IMR-90 (cell line): ENCODE measurements around the gene EXOC6B. TPM values are rescaled to one million over a fixed set of nuclear protein-coding genes. Genes with fewer than 3 reads are reported as not detected.

Experiments used
- ATAC-seq: fragments of 200-7000 bp; cut with Tn5 transposase; 2 replicates; pipeline ENCODE4 v1.9.1; 2020; ENCODE audit warnings: low read depth, mild to moderate bottlenecking, moderate library complexity
- BruUV-seq: library from RNA; stranded (reverse); fragments of 400-500 nt; replicated peaks from 2 replicates; lab custom pipeline; 2021; lab: Mats Ljungman, UMichigan
- CTCF ChIA-PET: fragments of 300-600 bp; formaldehyde crosslinking; extraction: SDS; loops from one replicate; lab custom pipeline; 2021; ENCODE audit warnings: antibody characterized with exemption; lab: Yijun Ruan, JAX
- POLR2A ChIA-PET: fragments of 300-600 bp; sonication (Branson Sonifier 250); formaldehyde crosslinking; loops from one replicate; lab custom pipeline; 2022; ENCODE audit warnings: antibody characterized with exemption; ENCODE audit not compliant: unreplicated experiment; lab: Charles Lee
- DNase-seq: peaks from one replicate; pipeline ENCODE4 v3.0.0; 2013
- H2AFZ ChIP-seq: replicated peaks from 2 replicates; pipeline ENCODE3; 2013; ENCODE audit warnings: low read length, mild to moderate bottlenecking; ENCODE audit not compliant: poor library complexity
- H2AK5ac ChIP-seq: 2 replicates; pipeline ENCODE4 v1.6.1; 2013; ENCODE audit warnings: low read depth, low read length, inconsistent platforms
- H2AK9ac ChIP-seq: replicated peaks from 2 replicates; pipeline ENCODE3; 2013; ENCODE audit warnings: mild to moderate bottlenecking, low read depth, low read length, moderate library complexity; ENCODE audit not compliant: poor library complexity
- H2BK120ac ChIP-seq: 2 replicates; pipeline ENCODE4 v1.6.1; 2013; ENCODE audit warnings: low read depth, low read length, inconsistent platforms
- H2BK15ac ChIP-seq: 3 replicates; pipeline ENCODE4 v1.6.1; 2013; ENCODE audit warnings: low read depth, low read length, inconsistent platforms
- H2BK20ac ChIP-seq: 2 replicates; pipeline ENCODE4 v1.6.1; 2013; ENCODE audit warnings: low read depth, mild to moderate bottlenecking, inconsistent platforms, low read length, moderate library complexity
- H2BK5ac ChIP-seq: 2 replicates; pipeline ENCODE4 v1.6.1; 2013; ENCODE audit warnings: mild to moderate bottlenecking, low read depth, low read length, inconsistent platforms; ENCODE audit not compliant: poor library complexity, severe bottlenecking
- H3K14ac ChIP-seq: replicated peaks from 2 replicates; pipeline ENCODE4 v1.6.1; 2013; ENCODE audit warnings: low read depth, low read length, inconsistent platforms
- H3K18ac ChIP-seq: 2 replicates; pipeline ENCODE4 v1.6.1; 2013; ENCODE audit warnings: low read depth, low read length, control low read depth
- H3K23ac ChIP-seq: 2 replicates; pipeline ENCODE4 v1.6.1; 2013; ENCODE audit warnings: low read depth, low read length, inconsistent platforms
- H3K27ac ChIP-seq: 2 replicates; pipeline ENCODE4 v1.5.1; 2013; ENCODE audit warnings: mild to moderate bottlenecking, control low read depth, low read length; ENCODE audit not compliant: insufficient read depth
- H3K27me3 ChIP-seq: 2 replicates; pipeline ENCODE4 v1.6.1; 2013; ENCODE audit warnings: low read length; ENCODE audit not compliant: control insufficient read depth, insufficient read depth
- H3K36me3 ChIP-seq: 2 replicates; pipeline ENCODE4 v1.6.1; 2013; ENCODE audit warnings: low read length, mixed read lengths; ENCODE audit not compliant: control insufficient read depth, insufficient read depth
- H3K4ac ChIP-seq: 2 replicates; pipeline ENCODE4 v1.6.1; 2013; ENCODE audit warnings: low read depth, low read length, inconsistent platforms
- H3K4me1 ChIP-seq: 2 replicates; pipeline ENCODE4 v1.6.1; 2013; ENCODE audit warnings: low read length, mixed read lengths; ENCODE audit not compliant: control insufficient read depth, insufficient read depth
- H3K4me2 ChIP-seq: 2 replicates; pipeline ENCODE4 v1.6.1; 2013; ENCODE audit warnings: low read depth, mild to moderate bottlenecking, control low read depth, low read length, moderate library complexity
- H3K4me3 ChIP-seq: 2 replicates; pipeline ENCODE4 v1.5.1; 2013; ENCODE audit warnings: low read depth, mild to moderate bottlenecking, control low read depth, low read length, moderate library complexity; ENCODE audit not compliant: insufficient read depth
- H3K56ac ChIP-seq: 2 replicates; pipeline ENCODE4 v1.6.1; 2013; ENCODE audit warnings: low read length, inconsistent platforms; ENCODE audit not compliant: insufficient read depth; ENCODE audit errors: extremely low read depth
- H3K79me1 ChIP-seq, 2 experiments: 2 replicates each; pipeline ENCODE4 v1.6.1; 2013; ENCODE audit warnings: low read length in 2 of 2, inconsistent platforms in 1 of 2, low read depth in 1 of 2
- H3K9ac ChIP-seq: 2 replicates; pipeline ENCODE4 v1.6.1; 2013; ENCODE audit warnings: low read depth, low read length, control low read depth
- H3K9me1 ChIP-seq: 2 replicates; pipeline ENCODE4 v1.6.1; 2013; ENCODE audit warnings: low read length, inconsistent platforms; ENCODE audit not compliant: insufficient read depth
- H3K9me3 ChIP-seq: 2 replicates; pipeline ENCODE4 v1.6.1; 2013; ENCODE audit warnings: low read length; ENCODE audit not compliant: control insufficient read depth, insufficient read depth
- H4K20me1 ChIP-seq: 2 replicates; pipeline ENCODE4 v1.6.1; 2013; ENCODE audit warnings: low read length, inconsistent platforms; ENCODE audit not compliant: insufficient read depth
- H4K5ac ChIP-seq: 2 replicates; pipeline ENCODE4 v1.6.1; 2013; ENCODE audit warnings: mild to moderate bottlenecking, low read depth, low read length, control low read depth
- H4K8ac ChIP-seq, 2 experiments: 2 replicates each; pipeline ENCODE4 v1.6.1; 2013; ENCODE audit warnings: low read depth in 2 of 2, low read length in 2 of 2, control low read depth in 1 of 2, inconsistent platforms in 1 of 2
- H4K91ac ChIP-seq: 2 replicates; pipeline ENCODE4 v1.6.1; 2013; ENCODE audit warnings: low read depth, low read length, inconsistent platforms; ENCODE audit not compliant: insufficient read depth
- BHLHE40 ChIP-seq: fragments of 150-350 bp; IDR thresholded peaks from 2 replicates; pipeline ENCODE4 v1.6.1; 2016; ENCODE audit warnings: mild to moderate bottlenecking, low read depth, low read length
- CEBPB ChIP-seq: IDR thresholded peaks from 2 replicates; pipeline ENCODE4 v1.6.1; 2012; ENCODE audit warnings: low read depth, low read length, improper control_type of control experiment
- CHD1 ChIP-seq: IDR thresholded peaks from 2 replicates; pipeline ENCODE4 v1.6.1; 2012; ENCODE audit warnings: low read depth, low read length, improper control_type of control experiment
- CTCF ChIP-seq: conservative IDR thresholded peaks from 2 replicates; pipeline ENCODE4 v1.5.1; 2012; ENCODE audit warnings: mild to moderate bottlenecking, low read depth, low read length, improper control_type of control experiment
- ELK1 ChIP-seq: fragments of 150-350 bp; IDR thresholded peaks from 2 replicates; pipeline ENCODE4 v1.6.1; 2016; ENCODE audit warnings: low read depth, mild to moderate bottlenecking, low read length, moderate library complexity, borderline replicate concordance
- FOS ChIP-seq: fragments of 150-350 bp; IDR thresholded peaks from 2 replicates; pipeline ENCODE4 v1.6.1; 2016; ENCODE audit warnings: low read depth, low read length
- MAFK ChIP-seq: IDR thresholded peaks from 2 replicates; pipeline ENCODE4 v1.6.1; 2012; ENCODE audit warnings: low read depth, low read length, improper control_type of control experiment
- MAZ ChIP-seq: IDR thresholded peaks from 2 replicates; pipeline ENCODE4 v1.6.1; 2012; ENCODE audit warnings: low read depth, mild to moderate bottlenecking, low read length, improper control_type of control experiment, moderate library complexity, borderline replicate concordance
- MXI1 ChIP-seq: IDR thresholded peaks from 2 replicates; pipeline ENCODE4 v1.6.1; 2012; ENCODE audit warnings: low read depth, mild to moderate bottlenecking, low read length, moderate library complexity, borderline replicate concordance
- NFE2L2 ChIP-seq: fragments of 150-350 bp; IDR thresholded peaks from 2 replicates; pipeline ENCODE4 v1.6.1; 2016; ENCODE audit warnings: low read depth, mild to moderate bottlenecking, low read length
- POLR2A ChIP-seq: IDR thresholded peaks from 2 replicates; pipeline ENCODE4 v1.6.1; 2012; ENCODE audit warnings: mild to moderate bottlenecking, low read depth, low read length
- RAD21 ChIP-seq: IDR thresholded peaks from 2 replicates; pipeline ENCODE4 v1.6.1; 2012; ENCODE audit warnings: low read length, improper control_type of control experiment
- RCOR1 ChIP-seq: IDR thresholded peaks from 2 replicates; pipeline ENCODE4 v1.6.1; 2012; ENCODE audit warnings: mild to moderate bottlenecking, low read length, improper control_type of control experiment; ENCODE audit not compliant: insufficient replicate concordance
- RFX5 ChIP-seq: IDR thresholded peaks from 2 replicates; pipeline ENCODE4 v1.8.0; 2012; ENCODE audit warnings: low read depth, mild to moderate bottlenecking, low read length, moderate library complexity
- SMC3 ChIP-seq: fragments of 150-350 bp; IDR thresholded peaks from 2 replicates; pipeline ENCODE4 v1.6.1; 2016; ENCODE audit warnings: low read depth, mild to moderate bottlenecking, antibody characterized with exemption, low read length, moderate library complexity
- USF2 ChIP-seq: fragments of 150-350 bp; IDR thresholded peaks from 2 replicates; pipeline ENCODE4 v1.6.1; 2017; ENCODE audit warnings: mild to moderate bottlenecking, antibody characterized with exemption, low read length, low read depth
- WGBS, 2 experiments: methylation state at CpG; one replicate each; pipeline versions ENCODE4 v1.1.5 to v1.1.7; 2013; ENCODE audit warnings: missing lambda C conversion rate in 2 of 2; ENCODE audit not compliant: insufficient read length in 1 of 2; ENCODE audit errors: extremely low coverage in 2 of 2; 5-methylcytosine and 5-hydroxymethylcytosine counted together
- dilution Hi-C: fragments of 300-500 bp; cut with HindIII; formaldehyde crosslinking; loops from one replicate; pipeline ENCODE4 v1.14.3; 2018; ENCODE audit warnings: low sequenced_read_pairs; ENCODE audit not compliant: unreplicated experiment
- in situ Hi-C: fragments of 300-500 bp; cut with MboI; formaldehyde crosslinking; loops from 3 replicates; pipeline ENCODE4 v1.14.3; 2019; ENCODE audit warnings: low sequenced_read_pairs, inconsistent platforms, mixed read lengths
- intact Hi-C: fragments of 100-400 bp; cut with micrococcal nuclease; formaldehyde crosslinking; loops from 2 replicates; pipeline ENCODE4 v1.10.0; 2022
- polyA plus RNA-seq, 3 experiments: library from polyadenylated mRNA; depleted of rRNA; stranded (reverse); fragments of >200 nt; gene quantifications; 2 replicates each; pipeline ENCODE4 v1.2.3, GENCODE V29; 2012; ENCODE audit warnings: low replicate concordance in 1 of 3
- total RNA-seq: library from RNA; depleted of rRNA; stranded (reverse); fragments of >200 nt; gene quantifications from 2 replicates; pipeline ENCODE4 v1.2.3, GENCODE V29; 2012

EXOC6B gene
- total and polyA plus RNA-seq, 2 of the 4 experiments (the other 2 are of a cell fraction): 10.2 to 29.4 TPM

GRCh38 chr2:72153924-72154323, 671.9 kb downstream of the EXOC6B start:
- Histone ChIP-seq H3K9me1 (no peaks in the 10 kb centered on the region; the same call in 1 of the 2 replicates), H3K18ac (no peak overlapping the region), H3K27ac (no peak overlapping the region), H2BK5ac (no peak overlapping the region), H2BK15ac (no peak overlapping the region), H3K9me3 (no peaks in the 10 kb centered on the region), H4K5ac (no peak overlapping the region), H4K91ac (no peak overlapping the region), H2AK9ac (no peak overlapping the region), H3K14ac (no peak overlapping the region), H3K23ac (no peak overlapping the region), H3K79me1 (no peaks in the 10 kb centered on the region), H3K4me2 (no peak overlapping the region), H3K56ac (no peak overlapping the region), H3K9ac (no peak overlapping the region), H3K27me3 (peaks cover 85% of the 10 kb centered on the region), H2BK20ac (no peak overlapping the region), H3K36me3 (no peaks in the 10 kb centered on the region), H3K4me3 (no peak overlapping the region), H4K8ac (no peak overlapping the region), H3K4ac (no peak overlapping the region), H2BK120ac (no peak overlapping the region), H2AK5ac (no peak overlapping the region), H3K4me1 (peaks cover 11% of the 10 kb centered on the region; the same call in 1 of the 2 replicates), H4K20me1 (peaks cover 5% of the 10 kb centered on the region; the same call in 1 of the 2 replicates), H2AFZ (no peak overlapping the region)
- ATAC-seq (no peak), DNase-seq (no peak)
- no peak for TF ChIP-seq CEBPB
- no peak for TF ChIP-seq SMC3
- TF ChIP-seq MAFK: no peak
- TF ChIP-seq POLR2A: no peak
- no peak for TF ChIP-seq MAZ
- no peak for TF ChIP-seq RCOR1
- TF ChIP-seq RFX5: no peak
- TF ChIP-seq ELK1: no peak
- TF ChIP-seq CTCF: no peak
- TF ChIP-seq RAD21: no peak
- no peak for TF ChIP-seq MXI1
- TF ChIP-seq BHLHE40: no peak
- TF ChIP-seq USF2: no peak
- TF ChIP-seq FOS: no peak
- no peak for TF ChIP-seq NFE2L2
- TF ChIP-seq CHD1: no peak
- dilution Hi-C loops (no loop called here), in situ Hi-C loops (loop anchor here (5.0 to 10.0 kb wide), 5 partner anchors 229 to 607 kb away; no protein-coding TSS in a partner anchor), intact Hi-C loops (no loop called here)
- WGBS, 2 experiments: 50% methylated on average over 1 of the region's 5 CpGs; no CpG with 5 or more reads in 1 of the 2 experiments
- no TSS peak for BruUV-seq
- POLR2A ChIA-PET: no interaction called here
- CTCF ChIA-PET: no interaction called here
